Peyer's patch (tissue), 4 donors: ENCODE data around the gene NPPA. TPM values are rescaled to one million over a fixed set of nuclear protein-coding genes. Genes with fewer than 3 reads are reported as not detected.

Experiments used
- DNase-seq, 3 donors: peaks; one replicate each; pipeline ENCODE4 v3.0.0-alpha.2; 2017 to 2019
- H3K27ac ChIP-seq, 4 donors: fragments of 200-600 bp; sonication (generic); one replicate each; pipeline ENCODE4 v1.5.1; 2016 to 2019
- H3K27me3 ChIP-seq, 2 donors: fragments of 200-600 bp; sonication (generic); one replicate each; pipeline ENCODE4 v1.5.1; 2019
- H3K36me3 ChIP-seq, 3 donors: fragments of 200-600 bp; sonication (generic); one replicate each; pipeline ENCODE4 v1.5.1; 2016 to 2019
- H3K4me1 ChIP-seq, 4 donors: fragments of 200-600 bp; sonication (generic); one replicate each; pipeline ENCODE4 v1.5.1; 2016 to 2019
- H3K4me3 ChIP-seq, 4 donors: fragments of 200-600 bp; sonication (generic); 1 replicate in 3 of 4; 2 replicates in 1 of 4; pipeline ENCODE4 v1.5.1; 2016 to 2019; ENCODE audit warnings: mild to moderate bottlenecking in 1 of 4
- H3K9me3 ChIP-seq, 4 donors: fragments of 200-600 bp; sonication (generic); one replicate each; pipeline ENCODE4 v1.5.1; 2016 to 2019; ENCODE audit warnings: mild to moderate bottlenecking in 1 of 4
- POLR2A ChIP-seq, 2 donors: fragments of 450-650 bp; IDR thresholded peaks; one replicate each; pipeline ENCODE4 v1.5.1; 2017; ENCODE audit warnings: antibody characterized with exemption in 2 of 2, mild to moderate bottlenecking in 2 of 2, moderate library complexity in 2 of 2
- total RNA-seq, 4 donors: library from RNA; depleted of rRNA; stranded (reverse); fragments of >200 nt; gene quantifications; one replicate each; pipeline ENCODE4 v1.1.0, GENCODE V29; 2016
- TF ChIP-seq, protein P1 (sequence below), 6 experiments: fragments of 450-650 bp in 4 of 6; fragments of 200-600 bp in 2 of 6; sonication (generic) in 1 of 6; IDR thresholded peaks; one replicate each; pipeline ENCODE4 v1.5.1; 2017 to 2019; ENCODE audit warnings: antibody characterized with exemption in 6 of 6, mild to moderate bottlenecking in 3 of 6, moderate library complexity in 1 of 6

Gene NPPA
- total RNA-seq, 4 donors from 2014 or later: not detected

DNA sequence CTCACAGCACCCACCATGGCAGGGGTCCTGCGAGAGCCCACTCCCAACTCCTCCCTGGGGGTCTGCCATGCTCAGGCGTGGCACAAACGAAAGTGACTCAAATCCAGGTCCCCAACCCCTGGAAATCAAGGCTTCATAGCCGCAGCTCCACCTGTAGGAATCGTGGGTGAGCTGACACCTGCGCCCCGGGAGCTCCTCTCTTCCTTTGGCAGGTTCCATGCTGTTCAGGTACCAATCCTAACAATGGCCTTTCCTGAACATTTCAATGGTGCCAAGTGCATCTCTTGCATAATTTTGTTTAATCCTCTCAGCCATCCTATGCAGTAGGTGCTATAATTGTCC lies 40.1 kb upstream of the NPPA start:
- Histone ChIP-seq H3K4me1 (peaks cover 0 to 7% (median 0%) of the 10 kb centered on the region in 4 donors), H3K27ac (no peak overlapping the region), H3K4me3 (no peak overlapping the region), H3K27me3 (no peaks in the 10 kb centered on the region), H3K9me3 (no peaks in the 10 kb centered on the region), H3K36me3 (no peaks in the 10 kb centered on the region)
- no peak for TF ChIP-seq POLR2A (IDR thresholded peaks at IDR 0.05)
- TF ChIP-seq, protein P1, sequence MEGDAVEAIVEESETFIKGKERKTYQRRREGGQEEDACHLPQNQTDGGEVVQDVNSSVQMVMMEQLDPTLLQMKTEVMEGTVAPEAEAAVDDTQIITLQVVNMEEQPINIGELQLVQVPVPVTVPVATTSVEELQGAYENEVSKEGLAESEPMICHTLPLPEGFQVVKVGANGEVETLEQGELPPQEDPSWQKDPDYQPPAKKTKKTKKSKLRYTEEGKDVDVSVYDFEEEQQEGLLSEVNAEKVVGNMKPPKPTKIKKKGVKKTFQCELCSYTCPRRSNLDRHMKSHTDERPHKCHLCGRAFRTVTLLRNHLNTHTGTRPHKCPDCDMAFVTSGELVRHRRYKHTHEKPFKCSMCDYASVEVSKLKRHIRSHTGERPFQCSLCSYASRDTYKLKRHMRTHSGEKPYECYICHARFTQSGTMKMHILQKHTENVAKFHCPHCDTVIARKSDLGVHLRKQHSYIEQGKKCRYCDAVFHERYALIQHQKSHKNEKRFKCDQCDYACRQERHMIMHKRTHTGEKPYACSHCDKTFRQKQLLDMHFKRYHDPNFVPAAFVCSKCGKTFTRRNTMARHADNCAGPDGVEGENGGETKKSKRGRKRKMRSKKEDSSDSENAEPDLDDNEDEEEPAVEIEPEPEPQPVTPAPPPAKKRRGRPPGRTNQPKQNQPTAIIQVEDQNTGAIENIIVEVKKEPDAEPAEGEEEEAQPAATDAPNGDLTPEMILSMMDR (IDR thresholded peaks at IDR 0.05): no peak
- no peak for DNase-seq

DNA sequence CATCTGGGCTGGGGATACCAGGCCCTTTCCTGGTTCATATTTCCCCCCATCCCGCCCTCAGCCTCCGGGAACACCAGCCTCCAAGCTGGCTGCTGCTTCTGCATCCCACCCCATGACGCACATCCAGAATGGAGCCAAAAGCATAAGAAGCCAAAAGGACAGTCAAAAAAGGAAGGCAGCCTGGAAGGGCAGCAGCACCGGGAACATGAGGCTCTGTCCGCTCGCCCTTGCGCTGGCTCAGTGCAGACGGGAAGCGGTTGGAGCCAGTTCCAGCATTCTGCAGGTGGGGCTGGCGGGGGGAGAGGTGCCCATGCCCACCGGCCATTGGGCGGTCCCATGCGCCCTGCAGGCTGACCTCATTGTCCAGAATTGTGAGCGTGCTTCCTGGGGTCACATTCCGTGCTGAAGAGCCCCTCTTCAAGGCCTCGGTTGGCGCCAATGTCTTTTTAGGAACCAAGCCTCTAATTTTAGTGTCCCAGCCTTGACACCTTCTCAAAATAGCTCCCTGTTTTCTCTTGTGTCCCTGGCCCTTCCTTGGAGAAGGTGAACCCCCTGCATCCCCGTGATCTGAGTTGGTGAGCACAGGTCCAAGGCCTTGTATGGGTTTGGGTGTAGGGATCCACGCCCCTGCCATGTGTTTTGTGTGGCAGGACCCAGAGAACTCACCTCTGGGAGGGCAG lies 39.5 kb upstream of the NPPA start:
- no peaks in the 10 kb centered on the region for H3K27me3 ChIP-seq
- peaks cover 0 to 8% (median 0%) of the 10 kb centered on the region in 4 donors for H3K4me1 ChIP-seq
- H3K27ac ChIP-seq: no peak overlapping the region
- no peak for DNase-seq
- no peaks in the 10 kb centered on the region for H3K36me3 ChIP-seq
- H3K9me3 ChIP-seq: no peaks in the 10 kb centered on the region
- no peak overlapping the region for H3K4me3 ChIP-seq
- no peak for TF ChIP-seq POLR2A (IDR thresholded peaks at IDR 0.05)
- TF ChIP-seq, protein P1 (IDR thresholded peaks at IDR 0.05): no peak

DNA sequence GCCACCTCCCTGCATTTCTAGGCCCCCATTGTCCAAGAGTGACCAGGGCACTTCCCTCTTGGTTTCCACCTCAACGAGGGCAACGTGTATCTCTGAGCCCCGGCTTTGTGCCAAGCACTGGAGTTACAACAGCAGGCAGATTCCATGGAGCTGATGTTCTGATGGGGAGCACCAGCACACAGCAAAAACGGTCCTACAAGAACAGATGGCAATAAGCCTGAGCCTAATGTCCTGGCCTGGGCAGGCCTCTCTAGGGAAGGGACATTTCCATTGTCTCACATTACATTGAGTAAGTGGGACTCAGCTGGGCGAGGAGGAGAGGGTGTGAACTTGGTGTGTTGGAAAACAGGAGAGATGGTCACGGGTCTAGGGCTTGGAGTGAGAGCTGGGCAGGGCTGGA lies 38.3 kb upstream of the NPPA start:
- Histone ChIP-seq H3K27me3 (no peaks in the 10 kb centered on the region), H3K9me3 (no peaks in the 10 kb centered on the region), H3K36me3 (no peaks in the 10 kb centered on the region), H3K27ac (no peak overlapping the region), H3K4me3 (no peak overlapping the region), H3K4me1 (peaks cover 0 to 8% (median 0%) of the 10 kb centered on the region in 4 donors)
- no peak for DNase-seq
- TF ChIP-seq, protein P1 (IDR thresholded peaks at IDR 0.05): no peak
- TF ChIP-seq POLR2A (IDR thresholded peaks at IDR 0.05): no peak

DNA sequence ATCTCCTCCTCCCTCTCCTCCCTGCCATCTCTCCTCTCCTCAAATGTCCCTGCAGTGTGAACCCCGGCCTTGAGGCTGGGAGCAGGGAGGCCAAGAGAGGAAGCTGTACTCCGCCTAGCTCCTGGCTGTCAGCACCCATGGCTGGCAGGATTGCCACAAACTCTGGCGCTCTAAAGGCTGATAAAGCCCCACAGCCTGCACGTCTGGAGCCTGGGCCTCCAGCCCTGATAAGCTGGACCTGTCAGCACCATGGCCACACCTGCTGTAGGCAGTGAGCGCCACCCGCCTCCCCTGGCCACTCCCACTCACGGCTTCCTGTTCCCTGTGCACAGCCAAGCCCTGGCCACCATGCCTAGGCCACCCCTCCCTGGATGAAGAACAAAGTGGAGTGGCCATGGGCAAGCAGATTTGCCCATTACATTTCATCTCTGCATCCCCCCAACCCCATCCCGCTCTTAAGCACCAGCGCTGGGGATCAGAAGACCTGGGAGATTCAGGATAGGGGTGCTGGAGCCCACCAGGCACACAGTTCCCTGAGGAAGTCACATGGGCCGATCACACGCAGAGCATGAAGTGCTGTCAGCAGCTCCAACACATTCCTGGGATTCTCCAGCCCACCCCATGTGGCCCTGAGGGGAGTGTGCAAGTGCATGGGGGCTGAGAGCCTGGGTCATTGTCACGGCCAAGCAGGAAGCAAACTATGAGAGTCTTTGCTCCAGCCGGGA lies 35.4 kb upstream of the NPPA start:
- Histone ChIP-seq H3K4me3 (no peak overlapping the region), H3K27ac (no peak overlapping the region), H3K36me3 (no peaks in the 10 kb centered on the region), H3K27me3 (no peaks in the 10 kb centered on the region), H3K9me3 (no peaks in the 10 kb centered on the region), H3K4me1 (peaks cover 0 to 11% (median 0%) of the 10 kb centered on the region in 4 donors)
- TF ChIP-seq POLR2A (IDR thresholded peaks at IDR 0.05): no peak
- TF ChIP-seq, protein P1 (IDR thresholded peaks at IDR 0.05): no peak
- peak in 2 of 3 donors; percentile 64 to 75 for DNase-seq

DNA sequence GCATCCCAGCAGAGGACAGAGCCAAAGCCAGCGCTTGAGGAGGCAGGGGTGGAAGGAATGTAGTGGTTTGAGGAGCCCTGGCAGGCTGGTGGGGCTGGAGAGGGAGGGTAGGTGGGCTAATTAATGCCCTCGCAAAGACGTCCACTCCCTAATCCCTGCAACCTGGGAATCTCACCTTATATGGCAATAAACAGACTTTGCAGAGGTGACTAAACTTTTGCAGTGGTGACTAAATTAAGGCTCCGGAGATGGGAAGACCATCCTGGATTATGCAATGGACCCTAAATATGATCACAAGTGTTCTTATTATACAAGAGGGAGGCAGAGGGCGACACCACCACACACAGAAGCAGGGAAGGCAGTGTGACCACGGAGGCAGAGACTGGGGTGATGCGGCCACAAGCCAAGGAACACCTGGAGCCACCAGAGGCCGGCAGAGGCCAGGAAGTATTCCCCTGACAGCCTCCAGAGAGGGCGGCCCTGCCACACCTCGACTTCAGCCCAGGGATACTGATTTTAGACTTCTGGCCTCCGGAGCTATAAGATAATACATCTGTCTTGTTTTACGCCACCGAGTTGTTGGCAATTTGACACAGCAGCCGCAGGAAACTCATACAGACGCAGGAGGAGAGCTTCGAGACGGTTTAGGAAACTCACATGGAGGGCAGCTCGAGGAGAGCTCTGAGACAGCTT lies 34.3 kb upstream of the NPPA start:
- no peak overlapping the region for H3K4me3 ChIP-seq
- peaks cover 0 to 11% (median 0%) of the 10 kb centered on the region in 4 donors for H3K4me1 ChIP-seq
- TF ChIP-seq POLR2A (IDR thresholded peaks at IDR 0.05): no peak
- TF ChIP-seq, protein P1 (IDR thresholded peaks at IDR 0.05): no peak
- no peaks in the 10 kb centered on the region for H3K9me3 ChIP-seq
- no peaks in the 10 kb centered on the region for H3K27me3 ChIP-seq
- H3K27ac ChIP-seq: no peak overlapping the region
- DNase-seq: no peak
- H3K36me3 ChIP-seq: no peaks in the 10 kb centered on the region
